ENCODE results near the gene CCDC69.
"Not testable (repeated sequence)": the region's sequence is repeated elsewhere in the genome, so short reads cannot be mapped to it uniquely, and the experiment has no call there.

CCDC69 gene, protein sequence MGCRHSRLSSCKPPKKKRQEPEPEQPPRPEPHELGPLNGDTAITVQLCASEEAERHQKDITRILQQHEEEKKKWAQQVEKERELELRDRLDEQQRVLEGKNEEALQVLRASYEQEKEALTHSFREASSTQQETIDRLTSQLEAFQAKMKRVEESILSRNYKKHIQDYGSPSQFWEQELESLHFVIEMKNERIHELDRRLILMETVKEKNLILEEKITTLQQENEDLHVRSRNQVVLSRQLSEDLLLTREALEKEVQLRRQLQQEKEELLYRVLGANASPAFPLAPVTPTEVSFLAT

DNA sequence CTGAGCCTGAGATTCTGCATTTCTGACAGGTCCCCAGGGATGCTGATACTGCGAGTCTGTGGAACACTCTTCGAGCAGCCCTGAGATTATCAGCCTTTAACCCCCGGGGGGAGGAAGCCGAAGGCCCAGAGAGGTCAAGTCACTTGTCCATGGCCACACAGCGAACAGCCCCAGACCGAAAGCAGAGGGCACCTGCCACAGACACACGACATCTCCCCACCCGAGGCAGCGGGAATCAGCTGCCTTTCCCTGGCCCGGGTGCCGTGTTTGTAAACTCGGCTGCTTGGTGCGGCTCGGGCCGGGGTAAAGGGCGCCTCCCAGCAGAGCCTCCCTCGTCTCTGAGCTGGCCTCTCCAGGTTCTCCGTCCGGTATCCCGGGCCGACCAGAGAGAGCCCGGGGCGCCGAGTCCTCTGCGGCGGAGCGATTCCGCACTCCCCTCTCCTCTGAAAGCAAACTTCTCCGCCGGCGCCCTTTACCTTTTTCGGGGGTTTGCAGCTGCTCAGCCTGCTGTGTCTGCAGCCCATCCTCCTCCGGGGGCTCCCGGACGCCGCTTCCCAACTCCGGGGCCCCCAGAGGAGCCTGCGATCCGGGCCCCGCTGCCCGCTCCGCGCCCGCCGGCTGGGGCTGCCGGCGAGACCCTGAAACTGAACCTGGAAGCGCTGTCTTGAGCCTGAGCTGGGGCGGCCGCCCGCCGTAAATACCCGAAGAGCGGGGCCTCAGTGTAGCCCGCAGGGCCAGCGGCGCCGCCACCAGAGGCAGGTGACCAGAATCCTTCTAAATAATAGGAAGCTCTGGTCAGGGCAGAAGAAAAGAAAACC lies at the start of gene CCDC69:
CCDC69 (minus strand) TSS at position 646 of the 818 bp plus-strand sequence; CDS start at position 524, 122 bp downstream.
- DNase-seq: peak; percentile 60

DNA sequence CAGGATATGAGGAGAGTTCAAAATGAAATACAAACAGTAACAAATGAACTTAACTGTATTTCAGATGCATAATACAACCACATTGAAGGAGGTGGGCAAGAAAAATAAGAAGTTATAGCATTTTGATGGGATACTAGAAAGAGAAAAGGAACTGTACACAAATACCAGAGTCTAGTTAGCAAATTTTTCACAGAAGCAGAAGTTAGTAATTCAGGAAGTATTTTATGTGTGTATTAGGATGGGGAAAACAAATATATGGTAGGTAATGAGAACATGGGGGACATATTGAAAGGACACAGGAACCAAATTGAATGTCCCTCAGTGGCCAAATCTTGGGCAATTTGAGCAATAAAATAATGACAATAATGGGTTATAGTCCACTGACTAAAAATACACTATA lies 47.4 kb upstream of the CCDC69 start:
- DNase-seq: no peak

DNA sequence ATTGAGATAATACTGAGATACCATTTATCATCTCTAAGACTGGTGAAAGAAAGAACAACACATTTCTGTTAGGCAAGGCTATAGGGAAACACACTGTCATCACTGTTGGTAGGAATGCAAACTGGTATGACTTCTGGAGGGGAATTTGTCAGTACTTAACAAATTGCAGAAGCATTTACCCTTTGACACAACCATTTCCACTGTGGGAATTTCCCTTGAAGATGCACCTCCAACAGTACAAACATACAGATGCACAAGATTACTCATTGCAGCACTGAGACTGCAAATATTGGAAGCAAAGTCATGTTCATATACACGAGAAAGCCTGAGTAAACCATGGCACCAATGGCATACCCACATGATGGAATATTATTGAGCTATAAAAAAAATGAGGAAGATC lies 46.7 kb upstream of the CCDC69 start:
- DNase-seq: no peak

DNA sequence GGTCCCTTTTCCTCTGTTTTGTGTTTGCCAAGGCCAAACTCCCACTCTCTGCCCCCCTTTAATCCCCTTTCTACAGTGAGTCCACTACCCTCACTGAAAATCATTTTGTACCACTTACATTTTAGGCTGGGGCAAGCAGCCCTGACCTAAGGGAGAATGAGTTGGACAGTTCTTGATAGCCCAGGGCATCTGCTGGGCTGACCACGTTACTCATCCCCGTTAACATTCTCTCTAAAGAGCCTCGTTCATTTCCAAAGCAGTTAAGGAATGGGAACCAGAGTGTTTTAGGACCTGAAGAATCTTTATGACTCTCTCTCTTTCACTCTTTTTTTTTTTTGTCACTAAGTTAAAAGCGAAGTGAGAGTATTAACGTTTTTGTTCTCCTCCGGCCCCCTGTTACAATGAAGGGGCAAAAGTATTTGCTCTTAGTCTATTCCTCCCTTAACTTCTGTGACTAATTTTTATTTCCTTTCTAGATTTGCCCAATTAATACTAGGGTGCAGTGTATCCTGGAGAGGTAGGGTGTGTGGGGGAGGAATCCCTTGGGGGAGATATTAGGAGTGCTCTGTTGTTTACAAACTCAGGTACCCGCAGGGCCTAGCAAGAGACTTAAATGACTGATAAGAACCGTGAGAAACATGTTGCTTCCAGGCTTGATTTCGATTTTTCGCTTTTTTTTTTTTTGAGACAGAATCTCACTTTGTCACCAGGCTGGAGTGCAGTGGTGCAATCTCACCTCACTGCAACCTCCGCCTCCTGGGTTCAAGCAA lies 43.8 kb upstream of the CCDC69 start:
- no peak for DNase-seq

DNA sequence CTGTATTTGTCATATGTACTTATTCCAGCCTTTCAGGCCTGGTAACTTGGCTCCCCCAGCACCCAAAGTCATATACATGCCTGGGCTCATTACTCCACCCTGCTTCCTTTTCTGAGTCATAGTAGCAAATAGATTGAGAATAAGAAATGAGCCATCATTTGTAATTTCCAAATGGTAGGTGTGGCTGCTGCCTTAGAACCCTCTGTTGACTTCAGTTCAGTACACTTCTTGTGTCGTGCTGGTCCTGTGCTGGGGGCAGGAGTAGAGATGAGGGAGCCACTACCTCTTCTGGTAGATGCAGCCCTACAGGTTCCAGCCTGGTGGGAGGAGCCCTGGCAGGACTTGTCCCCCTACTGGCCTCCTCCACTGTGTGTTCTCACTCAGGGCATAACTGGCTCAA lies 40.2 kb upstream of the CCDC69 start:
- DNase-seq: no peak

DNA sequence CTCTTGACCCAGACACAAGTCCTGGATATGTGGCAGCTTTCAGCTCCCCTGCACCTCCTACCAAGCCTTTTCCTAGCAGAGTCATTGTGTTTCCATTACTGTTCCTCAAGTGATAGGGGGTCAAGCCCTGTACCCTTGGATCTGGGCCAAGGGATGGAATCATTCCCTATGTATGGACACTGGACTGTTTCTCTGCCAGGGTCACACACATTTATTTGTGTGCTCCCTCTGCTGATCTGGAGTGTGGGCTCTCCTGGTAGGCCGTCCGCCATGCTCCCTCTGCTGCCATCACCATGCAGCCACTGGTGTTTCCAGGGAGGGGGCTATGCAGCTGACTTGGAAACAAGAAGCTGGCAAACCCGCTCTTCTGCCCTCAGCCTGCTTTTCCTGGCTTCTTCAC lies 38.6 kb upstream of the CCDC69 start:
- no peak for DNase-seq

DNA sequence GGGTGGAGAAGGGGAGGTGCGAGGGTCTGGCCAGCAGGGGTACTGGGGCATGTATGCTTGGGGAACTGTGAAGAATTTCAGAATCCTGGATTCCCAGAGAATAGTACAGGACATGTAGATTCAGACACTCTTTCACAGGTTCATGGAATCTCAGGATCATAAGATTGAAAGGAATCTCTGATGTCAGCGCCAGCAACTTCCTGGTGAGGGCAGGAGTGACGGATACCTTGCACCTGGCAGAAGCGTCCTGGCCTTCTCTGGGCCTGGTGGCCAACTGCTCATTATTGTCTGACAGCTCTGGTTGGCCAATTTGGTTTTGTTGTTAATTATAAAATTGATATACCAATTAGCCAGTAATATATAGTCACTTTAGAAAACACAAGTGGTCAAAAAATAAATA lies 36.0 kb upstream of the CCDC69 start:
- DNase-seq: no peak

DNA sequence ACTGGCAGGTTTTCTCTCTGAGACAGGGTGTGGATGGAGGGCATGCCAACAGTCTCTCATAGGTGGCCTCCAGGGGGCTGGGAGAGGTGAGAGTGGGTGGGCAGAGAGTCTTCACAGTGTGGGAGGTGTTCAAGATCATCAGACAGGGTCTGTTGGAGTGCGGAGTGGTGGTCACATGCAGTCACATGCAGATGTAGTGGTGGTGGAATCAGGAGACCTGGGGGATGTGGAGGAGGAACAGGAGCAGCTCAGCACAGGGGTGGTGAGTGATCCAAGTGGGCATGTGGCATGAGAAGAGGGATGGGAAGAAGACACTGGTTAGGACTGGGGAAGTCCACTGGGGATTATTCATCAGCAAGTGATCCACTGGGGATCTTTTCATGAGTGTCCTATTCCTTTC lies 34.9 kb upstream of the CCDC69 start:
- DNase-seq: no peak

DNA sequence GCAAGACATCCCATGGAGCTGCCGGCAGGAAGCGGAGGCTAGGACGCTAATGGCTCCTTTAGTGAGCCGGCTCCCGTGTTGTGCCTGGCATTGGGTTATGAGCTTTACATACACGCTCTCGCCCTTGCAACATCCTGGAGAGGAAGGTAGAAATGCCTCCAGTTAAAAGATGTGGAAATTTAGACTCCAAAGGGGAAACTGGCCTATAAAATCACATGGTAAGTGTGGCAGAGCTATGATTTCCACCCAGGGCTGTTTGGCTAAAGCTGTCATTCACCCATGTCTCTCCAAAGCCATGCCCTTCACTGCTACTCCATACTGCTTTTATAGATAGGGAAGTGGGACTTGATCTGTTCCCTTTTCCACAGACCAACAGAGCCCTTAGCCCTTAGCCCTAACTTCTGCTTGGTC lies 34.3 kb upstream of the CCDC69 start:
- no peak for DNase-seq

DNA sequence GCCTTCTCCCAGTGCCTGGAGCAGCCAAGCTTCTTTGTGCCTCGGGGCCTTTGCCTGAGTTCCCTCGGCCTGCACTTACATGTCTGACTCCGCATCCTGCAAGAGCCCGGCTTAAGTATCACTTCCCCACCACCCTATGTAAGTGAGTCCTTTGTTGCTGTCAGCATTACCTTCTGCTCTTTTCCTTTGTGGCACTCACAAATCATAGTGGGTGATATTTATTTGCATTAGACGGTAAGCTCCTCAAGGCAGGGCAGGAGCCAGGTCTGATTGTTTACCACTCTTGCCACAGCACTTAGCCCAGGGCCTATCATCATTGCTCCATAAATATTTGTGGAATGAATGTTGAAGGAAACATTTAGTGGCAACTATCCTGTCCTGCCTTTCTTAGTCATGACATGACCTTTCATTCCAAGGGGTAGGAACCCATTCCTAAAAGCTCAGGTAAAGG lies 33.9 kb upstream of the CCDC69 start:
- no peak for DNase-seq

DNA sequence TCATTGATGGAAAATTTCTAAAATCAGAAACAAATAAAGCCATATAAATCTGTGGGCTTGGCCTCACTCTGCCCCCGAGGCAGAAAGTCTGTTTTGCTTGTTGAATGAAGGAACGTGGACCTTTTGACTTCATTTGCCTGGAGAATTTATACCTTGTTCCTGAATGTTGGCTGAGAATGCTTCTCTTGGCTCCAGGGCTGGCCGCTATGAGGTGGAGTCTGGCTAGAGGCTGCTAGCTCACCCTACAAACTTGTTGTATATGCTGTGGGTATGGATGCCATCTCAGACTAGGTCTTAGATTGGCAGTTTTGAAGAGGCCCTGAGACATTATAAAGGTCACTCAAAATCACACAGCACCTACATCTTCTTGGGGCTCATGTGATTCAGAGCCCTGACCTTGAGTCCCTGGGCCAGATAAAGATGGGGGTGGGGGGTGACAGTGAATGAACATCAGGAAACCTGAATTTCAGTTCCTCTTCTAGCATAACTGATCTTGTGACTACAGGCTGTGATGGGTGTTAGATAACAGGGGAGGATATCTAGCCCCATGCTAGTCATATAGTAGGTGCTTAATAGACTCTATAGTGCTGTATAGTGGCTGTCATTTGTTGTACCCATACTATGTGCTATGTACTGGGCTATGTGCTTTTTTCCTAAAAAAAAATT lies 31.9 kb upstream of the CCDC69 start:
- DNase-seq: no peak

DNA sequence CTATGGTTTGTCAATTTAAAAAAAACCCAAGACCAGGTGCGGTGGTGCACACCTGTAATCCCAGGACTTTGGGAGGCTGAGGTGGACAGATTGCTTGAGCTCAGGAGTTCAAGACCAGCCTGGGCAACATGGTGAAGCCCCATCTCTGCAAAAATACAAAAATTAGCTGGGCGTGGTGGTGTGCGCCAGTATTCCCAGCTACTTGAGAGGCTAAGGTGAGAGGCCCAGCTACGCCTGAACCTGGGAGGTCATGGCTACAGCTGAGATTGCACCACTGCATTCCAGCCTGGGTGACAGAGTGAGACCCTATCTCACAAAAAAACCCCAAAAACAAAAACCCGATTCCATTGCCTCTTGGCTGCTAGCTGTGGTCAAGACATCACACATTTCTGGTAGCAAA lies 31.1 kb upstream of the CCDC69 start:
- DNase-seq: not testable (repeated sequence)

DNA sequence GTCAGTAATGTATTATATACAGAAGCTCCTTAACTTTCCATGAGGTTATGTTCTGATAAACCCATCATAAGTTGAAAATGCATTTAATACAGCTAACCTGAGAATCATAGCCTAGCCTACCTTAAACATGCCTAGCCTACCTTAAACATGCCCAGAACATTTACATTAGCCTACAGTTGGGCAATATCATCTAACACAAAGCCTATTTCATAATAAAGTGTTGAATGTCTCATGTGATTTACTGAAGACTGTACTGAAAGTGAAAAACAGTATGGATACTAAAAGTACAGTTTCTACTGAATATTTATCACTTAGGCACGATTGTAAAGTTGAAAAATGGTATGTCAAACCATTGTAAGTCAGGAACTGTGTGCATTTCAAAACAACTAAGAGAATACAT lies 30.7 kb upstream of the CCDC69 start:
- no peak for DNase-seq

DNA sequence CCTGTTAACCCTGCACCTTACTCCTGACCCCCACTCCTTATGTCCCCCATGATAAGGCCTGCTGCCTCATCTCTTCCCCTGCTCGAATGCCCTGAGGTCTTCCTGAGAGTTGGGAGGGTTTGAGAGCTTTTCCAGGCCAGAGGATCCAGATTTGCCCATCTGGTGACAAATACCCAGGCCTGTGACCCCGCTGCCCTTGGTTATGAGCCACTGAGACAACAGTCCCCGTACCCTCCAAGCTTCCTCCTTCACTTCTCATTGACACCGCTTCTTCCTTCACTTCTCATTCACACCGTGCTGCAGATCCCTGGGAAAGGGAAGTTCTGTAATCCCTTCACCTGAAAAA lies 29.7 kb upstream of the CCDC69 start:
- no peak for DNase-seq

DNA sequence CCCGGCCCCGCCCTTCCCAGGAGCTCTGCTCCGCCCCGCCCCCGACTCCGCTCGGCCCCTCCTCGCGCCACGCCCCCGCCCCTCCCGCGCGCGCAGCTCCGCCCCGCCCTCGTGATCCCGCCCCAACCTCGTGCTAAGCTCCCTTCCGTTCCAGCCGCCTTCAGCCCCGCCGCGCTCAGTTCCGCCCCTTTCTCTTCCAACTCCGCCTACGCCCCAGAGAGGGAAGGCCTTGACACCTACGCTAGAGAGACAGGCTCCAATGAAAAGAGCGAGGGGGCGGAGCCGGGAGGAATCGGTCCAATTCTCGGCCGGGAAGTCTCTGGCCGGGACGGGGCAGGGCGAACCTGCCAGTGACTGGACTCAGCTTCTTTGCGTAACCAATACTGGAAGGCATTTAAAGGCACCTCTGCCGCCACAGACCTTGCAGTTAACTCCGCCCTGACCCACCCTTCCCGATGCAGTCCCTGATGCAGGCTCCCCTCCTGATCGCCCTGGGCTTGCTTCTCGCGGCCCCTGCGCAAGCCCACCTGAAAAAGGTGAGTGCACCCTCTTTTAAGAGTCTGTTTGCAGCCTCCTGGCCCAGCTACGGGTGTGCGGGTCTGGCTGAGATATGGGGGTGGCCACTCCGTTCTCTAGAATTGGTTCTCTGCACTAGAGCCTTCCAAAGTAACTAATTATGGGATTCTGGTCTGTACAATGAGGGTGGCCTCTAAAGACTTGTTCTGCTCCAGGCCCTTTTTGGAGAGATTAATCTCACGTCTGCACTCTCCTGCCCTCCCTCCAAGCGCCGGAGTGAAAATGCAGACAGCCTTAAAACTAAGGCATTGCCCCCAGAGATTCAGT lies 29.1 kb upstream of the CCDC69 start, which contains the start of gene GM2A:
GM2A (plus strand) TSS at position 424 of the 843 bp plus-strand sequence; CDS start at position 456, 32 bp downstream.
- DNase-seq: peak; percentile 86

DNA sequence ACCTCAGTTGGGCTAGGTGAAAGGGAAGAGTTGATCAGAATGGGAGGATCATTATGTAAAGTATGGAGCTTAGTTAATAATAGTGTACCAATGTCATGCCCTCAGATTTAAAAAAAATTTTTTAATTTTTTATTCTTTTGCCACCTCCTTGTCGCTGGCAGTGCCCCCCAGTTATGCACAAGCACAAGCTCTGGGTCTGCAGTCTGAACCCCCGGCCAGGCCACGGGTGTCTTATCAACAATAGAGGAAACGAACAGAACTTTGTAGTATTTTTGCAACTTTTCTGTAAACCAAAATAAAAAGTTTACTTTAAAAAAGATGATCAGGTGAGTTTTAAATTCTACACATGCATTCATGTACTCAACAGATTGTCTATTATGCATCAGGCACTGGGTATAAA lies 27.7 kb upstream of the CCDC69 start:
- DNase-seq: no peak

DNA sequence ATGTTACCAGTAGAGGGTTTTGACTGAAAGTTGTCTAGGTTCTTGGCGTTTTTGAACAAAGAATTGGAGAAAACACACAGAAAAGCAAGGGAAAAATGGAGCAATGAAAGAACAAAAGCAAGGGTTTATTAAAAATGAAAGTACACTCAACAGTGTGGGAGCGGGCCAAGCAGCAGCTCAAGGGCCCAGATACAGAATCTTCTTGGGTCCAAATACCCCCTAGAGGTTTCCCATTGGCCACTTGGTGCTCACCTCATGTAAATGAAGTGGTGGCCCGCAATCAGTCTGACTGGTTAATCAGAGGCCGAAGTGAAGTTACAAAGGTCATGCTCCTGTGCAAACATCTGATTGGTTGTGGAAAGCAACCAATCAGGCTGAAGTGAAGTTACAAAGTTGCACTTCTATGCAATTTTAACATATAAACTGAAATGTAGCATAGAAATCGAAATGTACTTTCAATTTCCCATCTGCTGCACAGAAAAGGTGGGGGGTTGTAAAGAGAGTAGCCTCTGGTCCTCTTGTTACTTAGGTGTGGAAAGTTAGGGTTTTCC lies 27.2 kb upstream of the CCDC69 start:
- no peak for DNase-seq

DNA sequence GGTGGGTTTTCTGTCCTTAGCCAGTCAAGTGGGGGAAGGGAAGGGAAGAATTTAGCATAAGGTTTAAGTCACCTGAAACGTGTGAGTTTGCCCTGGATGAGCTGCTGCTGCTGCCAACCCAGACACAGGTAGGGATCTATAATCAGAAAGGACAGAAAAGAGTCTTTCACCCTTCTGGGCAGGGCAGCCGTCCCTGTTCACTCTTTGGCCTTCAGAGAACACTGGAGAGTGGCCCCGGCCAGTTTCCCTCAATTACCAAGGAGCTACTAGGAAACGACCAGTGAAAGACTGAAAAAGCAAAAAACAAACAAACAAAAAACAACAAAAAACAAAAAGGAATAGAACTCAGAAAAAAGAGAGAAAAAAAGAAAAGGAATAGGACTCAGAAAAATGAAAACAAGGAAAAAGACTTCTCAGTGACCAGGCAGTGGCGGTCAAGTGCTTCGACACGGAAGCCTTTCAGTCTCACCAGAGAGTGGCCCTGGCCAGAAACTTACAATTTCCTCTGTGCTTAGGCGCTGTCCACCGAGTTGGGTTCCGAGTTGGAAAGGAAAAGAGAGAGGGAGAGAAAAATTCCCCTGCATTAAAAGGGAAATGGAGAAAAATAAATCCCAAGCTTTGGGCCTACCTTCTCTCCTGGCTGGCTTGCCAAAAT lies 26.6 kb upstream of the CCDC69 start:
- DNase-seq: no peak

DNA sequence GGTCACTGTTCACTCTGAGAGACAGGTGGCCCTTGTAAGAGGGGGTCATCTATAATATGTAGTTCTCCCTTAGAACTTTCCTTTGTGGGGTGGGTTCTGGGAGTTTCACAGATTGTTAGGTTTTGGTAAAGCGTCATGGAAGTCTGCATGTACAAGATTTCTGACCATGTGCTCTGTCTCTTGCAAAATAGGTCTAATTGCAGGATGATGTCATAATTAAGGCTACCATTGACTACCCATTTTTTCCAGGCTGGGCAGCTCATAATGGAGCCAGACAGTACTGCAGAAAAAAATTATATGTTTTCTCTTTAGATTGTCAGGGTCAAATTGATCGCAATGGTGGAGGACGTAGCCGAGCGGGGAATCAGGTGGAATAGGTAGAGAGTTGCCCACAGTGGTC lies 25.4 kb upstream of the CCDC69 start:
- DNase-seq: no peak

DNA sequence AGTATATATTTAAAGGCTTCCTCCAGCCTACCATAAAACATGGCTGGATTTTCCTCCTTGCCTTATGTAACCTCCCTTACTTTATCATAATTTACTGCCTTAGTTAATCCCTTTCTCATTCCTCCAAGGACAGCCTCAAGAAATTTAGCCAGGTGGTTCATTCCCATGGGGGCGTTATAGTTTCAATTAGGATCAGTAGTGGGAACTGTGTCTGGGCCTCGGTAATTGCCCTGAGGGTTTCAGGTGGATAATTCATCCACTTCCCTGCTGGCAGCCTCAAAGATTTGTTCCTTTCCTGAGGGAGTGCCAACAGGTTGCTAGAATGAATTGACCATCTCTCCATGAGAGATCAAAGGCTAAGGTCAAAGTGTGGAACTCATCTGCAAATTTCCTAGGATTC lies 24.8 kb upstream of the CCDC69 start:
- DNase-seq: peak; percentile 30

DNA sequence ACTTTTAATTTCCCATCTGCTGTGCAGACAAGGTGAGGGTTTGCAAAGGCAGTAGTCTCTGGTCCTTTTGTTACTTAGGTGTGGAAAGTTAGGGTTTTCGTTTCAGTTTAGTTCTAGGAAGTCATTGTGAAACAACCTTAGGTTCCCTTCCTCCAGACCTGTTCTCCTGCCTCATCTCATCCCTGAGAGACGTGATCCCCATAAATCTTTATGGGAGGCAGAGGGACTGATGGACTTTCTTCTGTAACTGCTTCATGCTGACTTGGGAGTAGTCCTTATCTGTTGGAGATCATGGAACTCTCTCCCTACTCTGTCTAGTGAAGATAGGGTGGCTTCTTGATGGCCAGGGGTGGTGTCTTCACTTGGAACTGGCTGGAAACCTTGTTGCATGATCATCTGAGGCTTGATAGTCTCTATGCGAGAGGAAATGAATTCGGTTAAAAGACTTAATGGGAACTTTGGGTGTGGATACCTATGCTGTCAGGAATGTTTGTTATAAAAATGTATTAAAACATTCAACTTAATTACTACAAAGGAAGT lies 21.9 kb upstream of the CCDC69 start:
- DNase-seq: no peak
